ENCODE measurements around the gene AP1S1. TPM values are rescaled to one million over a fixed set of nuclear protein-coding genes. Genes with fewer than 3 reads are reported as not detected.

AP1S1 gene
- total and polyA plus RNA-seq, 2 of the 13 experiments (the other 11 are each of a cell fraction or from before 2014, with no cell fraction given) = 57.5 to 68.1 TPM

DNA sequence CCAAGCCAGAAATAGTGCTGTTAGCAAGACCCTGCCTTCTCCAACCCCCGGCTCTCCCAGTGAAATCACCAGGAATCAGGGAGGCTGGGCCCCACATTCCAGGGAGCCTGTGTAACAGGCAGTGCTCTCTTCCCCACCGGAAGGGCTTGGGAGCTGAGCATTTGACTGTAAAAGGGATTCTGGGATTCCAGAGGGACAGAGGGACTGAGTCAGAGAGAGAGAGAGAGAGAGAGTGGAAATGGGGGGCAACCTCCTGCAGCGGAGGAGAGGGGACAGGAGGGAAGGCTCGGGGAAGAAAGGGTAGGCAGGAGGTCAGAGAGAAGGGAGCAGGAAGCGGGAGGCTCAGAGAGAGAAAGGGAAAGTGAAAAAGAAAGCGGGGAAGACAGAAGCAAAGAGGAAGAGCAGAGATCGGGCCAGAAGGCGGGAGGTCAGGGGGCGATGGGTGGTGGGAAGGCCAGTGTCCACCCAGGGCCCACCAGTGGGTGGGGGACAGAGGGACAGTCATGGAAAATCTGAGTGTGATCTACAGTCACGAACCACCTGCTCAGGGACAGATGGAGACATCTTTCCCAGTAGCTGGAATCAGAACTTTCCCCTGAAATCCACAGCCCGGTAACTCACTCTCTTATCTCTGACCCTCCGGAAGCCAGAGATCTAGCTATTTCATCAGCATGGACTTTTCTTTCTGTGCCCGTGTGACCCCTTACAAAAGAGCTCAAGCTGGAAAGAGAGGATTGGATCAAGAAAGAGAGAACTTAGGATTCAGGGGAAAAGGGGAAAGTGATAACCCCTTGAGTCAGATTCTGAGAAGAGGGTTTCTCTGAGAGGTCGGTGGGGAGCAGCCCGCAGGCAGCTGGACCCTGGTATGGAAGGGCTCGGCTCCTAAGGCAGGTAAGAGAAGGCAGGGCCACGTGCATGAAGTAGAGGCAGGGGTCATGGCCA, 32.0 kb upstream of the AP1S1 start (continued):
- peak; percentile 14; the same call in 1 of the 2 replicates for TF ChIP-seq ARID4A (CRISPR knock-in tag; IDR thresholded peaks at IDR 0.05; ENCODE audit: borderline replicate concordance)
- no peak for TF ChIP-seq PTBP1 (IDR thresholded peaks at IDR 0.05; ENCODE audit: low read depth, low read length, poor library complexity, severe bottlenecking)
- no peak for TF ChIP-seq ZKSCAN8 (CRISPR knock-in tag; IDR thresholded peaks at IDR 0.05; ENCODE audit: borderline replicate concordance)
- TF ChIP-seq HNF4G (IDR thresholded peaks at IDR 0.05; ENCODE audit: borderline replicate concordance, low read depth, low read length) = peak; percentile 57; the same call in 1 of the 2 replicates
- no peak for TF ChIP-seq HNF4G (CRISPR knock-in tag; IDR thresholded peaks at IDR 0.05; ENCODE audit: borderline replicate concordance, low read depth)
- TF ChIP-seq NFE2 (CRISPR knock-in tag; IDR thresholded peaks at IDR 0.05) = no peak
- TF ChIP-seq ZNF678 (CRISPR knock-in tag; IDR thresholded peaks at IDR 0.05) = no peak
- TF ChIP-seq BRCA1 (CRISPR knock-in tag; IDR thresholded peaks at IDR 0.05) = no peak
- no peak for TF ChIP-seq MAFG (CRISPR knock-in tag; IDR thresholded peaks at IDR 0.05)
- TF ChIP-seq MEIS1 (CRISPR knock-in tag; IDR thresholded peaks at IDR 0.05; ENCODE audit: borderline replicate concordance) = no peak
- TF ChIP-seq RELA (CRISPR knock-in tag; IDR thresholded peaks at IDR 0.05) = no peak
- TF ChIP-seq, protein P1, sequence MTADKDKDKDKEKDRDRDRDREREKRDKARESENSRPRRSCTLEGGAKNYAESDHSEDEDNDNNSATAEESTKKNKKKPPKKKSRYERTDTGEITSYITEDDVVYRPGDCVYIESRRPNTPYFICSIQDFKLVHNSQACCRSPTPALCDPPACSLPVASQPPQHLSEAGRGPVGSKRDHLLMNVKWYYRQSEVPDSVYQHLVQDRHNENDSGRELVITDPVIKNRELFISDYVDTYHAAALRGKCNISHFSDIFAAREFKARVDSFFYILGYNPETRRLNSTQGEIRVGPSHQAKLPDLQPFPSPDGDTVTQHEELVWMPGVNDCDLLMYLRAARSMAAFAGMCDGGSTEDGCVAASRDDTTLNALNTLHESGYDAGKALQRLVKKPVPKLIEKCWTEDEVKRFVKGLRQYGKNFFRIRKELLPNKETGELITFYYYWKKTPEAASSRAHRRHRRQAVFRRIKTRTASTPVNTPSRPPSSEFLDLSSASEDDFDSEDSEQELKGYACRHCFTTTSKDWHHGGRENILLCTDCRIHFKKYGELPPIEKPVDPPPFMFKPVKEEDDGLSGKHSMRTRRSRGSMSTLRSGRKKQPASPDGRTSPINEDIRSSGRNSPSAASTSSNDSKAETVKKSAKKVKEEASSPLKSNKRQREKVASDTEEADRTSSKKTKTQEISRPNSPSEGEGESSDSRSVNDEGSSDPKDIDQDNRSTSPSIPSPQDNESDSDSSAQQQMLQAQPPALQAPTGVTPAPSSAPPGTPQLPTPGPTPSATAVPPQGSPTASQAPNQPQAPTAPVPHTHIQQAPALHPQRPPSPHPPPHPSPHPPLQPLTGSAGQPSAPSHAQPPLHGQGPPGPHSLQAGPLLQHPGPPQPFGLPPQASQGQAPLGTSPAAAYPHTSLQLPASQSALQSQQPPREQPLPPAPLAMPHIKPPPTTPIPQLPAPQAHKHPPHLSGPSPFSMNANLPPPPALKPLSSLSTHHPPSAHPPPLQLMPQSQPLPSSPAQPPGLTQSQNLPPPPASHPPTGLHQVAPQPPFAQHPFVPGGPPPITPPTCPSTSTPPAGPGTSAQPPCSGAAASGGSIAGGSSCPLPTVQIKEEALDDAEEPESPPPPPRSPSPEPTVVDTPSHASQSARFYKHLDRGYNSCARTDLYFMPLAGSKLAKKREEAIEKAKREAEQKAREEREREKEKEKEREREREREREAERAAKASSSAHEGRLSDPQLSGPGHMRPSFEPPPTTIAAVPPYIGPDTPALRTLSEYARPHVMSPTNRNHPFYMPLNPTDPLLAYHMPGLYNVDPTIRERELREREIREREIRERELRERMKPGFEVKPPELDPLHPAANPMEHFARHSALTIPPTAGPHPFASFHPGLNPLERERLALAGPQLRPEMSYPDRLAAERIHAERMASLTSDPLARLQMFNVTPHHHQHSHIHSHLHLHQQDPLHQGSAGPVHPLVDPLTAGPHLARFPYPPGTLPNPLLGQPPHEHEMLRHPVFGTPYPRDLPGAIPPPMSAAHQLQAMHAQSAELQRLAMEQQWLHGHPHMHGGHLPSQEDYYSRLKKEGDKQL (CRISPR knock-in tag; IDR thresholded peaks at IDR 0.05; ENCODE audit: low read depth) = peak; percentile 35; the same call in 1 of the 2 replicates
- TF ChIP-seq ZNF431 (CRISPR knock-in tag; IDR thresholded peaks at IDR 0.05; ENCODE audit: borderline replicate concordance, low read depth) = no peak
- 0 out of 2 replicates have a peak, but pooled peaks have one; percentile 12 for TF ChIP-seq ZNF724P (CRISPR knock-in tag; IDR thresholded peaks at IDR 0.05; ENCODE audit: borderline replicate concordance)
- no peak for TF ChIP-seq TRIM24 (CRISPR knock-in tag; IDR thresholded peaks at IDR 0.05)
- no peak for TF ChIP-seq MTA3 (CRISPR knock-in tag; IDR thresholded peaks at IDR 0.05)
- TF ChIP-seq, protein P2, sequence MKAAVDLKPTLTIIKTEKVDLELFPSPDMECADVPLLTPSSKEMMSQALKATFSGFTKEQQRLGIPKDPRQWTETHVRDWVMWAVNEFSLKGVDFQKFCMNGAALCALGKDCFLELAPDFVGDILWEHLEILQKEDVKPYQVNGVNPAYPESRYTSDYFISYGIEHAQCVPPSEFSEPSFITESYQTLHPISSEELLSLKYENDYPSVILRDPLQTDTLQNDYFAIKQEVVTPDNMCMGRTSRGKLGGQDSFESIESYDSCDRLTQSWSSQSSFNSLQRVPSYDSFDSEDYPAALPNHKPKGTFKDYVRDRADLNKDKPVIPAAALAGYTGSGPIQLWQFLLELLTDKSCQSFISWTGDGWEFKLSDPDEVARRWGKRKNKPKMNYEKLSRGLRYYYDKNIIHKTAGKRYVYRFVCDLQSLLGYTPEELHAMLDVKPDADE (CRISPR knock-in tag; IDR thresholded peaks at IDR 0.05) = no peak

Data from HepG2 (cell line).